OCI-LY1 (cell line): ENCODE measurements around the gene PNPLA3.

ENCODE experiments used
- H2AFZ ChIP-seq: fragments of 200-600 bp; sonication (generic), shearing (Covaris generic); 2 replicates; pipeline ENCODE4 v1.6.0; 2014; ENCODE audit warnings: antibody characterized with exemption, mild to moderate bottlenecking, low read length
- H3F3A ChIP-seq: fragments of 200-600 bp; sonication (generic), shearing (Covaris generic); 2 replicates; pipeline ENCODE4 v1.6.0; 2014; ENCODE audit warnings: mild to moderate bottlenecking, antibody characterized with exemption, low read length, moderate library complexity; ENCODE audit not compliant: insufficient read depth
- H3K27ac ChIP-seq: fragments of 200-600 bp; sonication (generic); 2 replicates; pipeline ENCODE4 v1.5.1; 2014; ENCODE audit warnings: low read length, mixed run types, mild to moderate bottlenecking, low read depth; ENCODE audit not compliant: poor library complexity, severe bottlenecking
- H3K27me3 ChIP-seq: fragments of 200-600 bp; sonication (generic); 2 replicates; pipeline ENCODE4 v1.6.0; 2014; ENCODE audit warnings: antibody characterized with exemption, mild to moderate bottlenecking, low read length, moderate library complexity; ENCODE audit not compliant: insufficient read depth
- H3K36me3 ChIP-seq: fragments of 200-600 bp; sonication (generic); 2 replicates; pipeline ENCODE4 v1.6.1; 2014; ENCODE audit warnings: mild to moderate bottlenecking, antibody characterized with exemption, low read length, moderate library complexity, mixed read lengths; ENCODE audit not compliant: insufficient read depth
- H3K4me1 ChIP-seq: fragments of 200-600 bp; sonication (generic); 2 replicates; pipeline ENCODE4 v1.5.1; 2014; ENCODE audit warnings: mild to moderate bottlenecking, low read length, moderate library complexity; ENCODE audit not compliant: insufficient read depth, severe bottlenecking
- H3K4me2 ChIP-seq: fragments of 200-600 bp; sonication (generic), shearing (Covaris generic); 2 replicates; pipeline ENCODE4 v1.6.1; 2014; ENCODE audit warnings: low read length
- H3K4me3 ChIP-seq: fragments of 200-600 bp; sonication (generic); 2 replicates; pipeline ENCODE4 v1.5.1; 2014; ENCODE audit warnings: low read length, low read depth, mild to moderate bottlenecking, mixed read lengths; ENCODE audit not compliant: poor library complexity, severe bottlenecking
- H3K79me2 ChIP-seq: fragments of 200-600 bp; shearing (Covaris generic); 2 replicates; pipeline ENCODE4 v1.6.1; 2016; ENCODE audit warnings: mixed run types, low read length, mixed read lengths; ENCODE audit not compliant: insufficient read depth
- H3K9ac ChIP-seq: fragments of 200-600 bp; sonication (generic), shearing (Covaris generic); 2 replicates; pipeline ENCODE4 v1.6.1; 2014; ENCODE audit warnings: mild to moderate bottlenecking, low read length, mixed read lengths
- H3K9me2 ChIP-seq: fragments of 200-600 bp; sonication (generic), shearing (Covaris generic); 2 replicates; pipeline ENCODE4 v1.6.1; 2014; ENCODE audit warnings: low read depth, mild to moderate bottlenecking, low read length, mixed read lengths
- H3K9me3 ChIP-seq: fragments of 200-600 bp; shearing (Covaris generic); 2 replicates; pipeline ENCODE4 v1.6.1; 2014; ENCODE audit warnings: low read length, mixed read lengths
- H4K20me1 ChIP-seq: fragments of 200-600 bp; sonication (generic), shearing (Covaris generic); 2 replicates; pipeline ENCODE4 v1.6.0; 2016; ENCODE audit warnings: mild to moderate bottlenecking, low read length; ENCODE audit not compliant: insufficient read depth
- CTCF ChIP-seq: fragments of 200-600 bp; sonication (generic), shearing (Covaris generic); IDR thresholded peaks from 2 replicates; pipeline ENCODE4 v1.5.1; 2017; ENCODE audit warnings: mild to moderate bottlenecking, antibody characterized with exemption, low read length, moderate library complexity, mixed read lengths
- EZH2 ChIP-seq: fragments of 200-600 bp; sonication (generic), shearing (Covaris generic); IDR thresholded peaks from 2 replicates; pipeline ENCODE4 v1.8.0; 2017; ENCODE audit warnings: borderline replicate concordance, mixed run types, mild to moderate bottlenecking, antibody characterized with exemption, low read length, moderate library complexity, mixed read lengths

The PNPLA3 gene

GRCh38 chr22:43976861-43977795 lies 53.5 kb downstream of the PNPLA3 start:
- no peaks in the 10 kb centered on the region for H3K27me3 ChIP-seq
- no peaks in the 10 kb centered on the region for H3K9me3 ChIP-seq
- TF ChIP-seq EZH2 (no peak), CTCF (no peak)
- H2AFZ ChIP-seq: no peak overlapping the region
- H3K36me3 ChIP-seq: peaks cover 93% of the 10 kb centered on the region
- H4K20me1 ChIP-seq: no peaks in the 10 kb centered on the region
- H3K9me2 ChIP-seq: no peaks in the 10 kb centered on the region
- H3K4me2 ChIP-seq: no peak overlapping the region
- no peak overlapping the region for H3K27ac ChIP-seq
- no peak overlapping the region for H3K4me3 ChIP-seq
- no peaks in the 10 kb centered on the region for H3F3A ChIP-seq
- no peaks in the 10 kb centered on the region for H3K79me2 ChIP-seq
- H3K4me1 ChIP-seq: no peaks in the 10 kb centered on the region
- no peak overlapping the region for H3K9ac ChIP-seq

GRCh38 chr22:43978558-43978957 lies 55.0 kb downstream of the PNPLA3 start:
- Histone ChIP-seq H2AFZ (no peak overlapping the region), H3K4me2 (no peak overlapping the region), H4K20me1 (no peaks in the 10 kb centered on the region), H3K27ac (no peak overlapping the region), H3F3A (no peaks in the 10 kb centered on the region), H3K4me3 (no peak overlapping the region), H3K9me3 (no peaks in the 10 kb centered on the region), H3K36me3 (peaks cover 91% of the 10 kb centered on the region), H3K4me1 (no peaks in the 10 kb centered on the region), H3K79me2 (no peaks in the 10 kb centered on the region), H3K27me3 (no peaks in the 10 kb centered on the region), H3K9ac (no peak overlapping the region), H3K9me2 (no peaks in the 10 kb centered on the region)
- TF ChIP-seq EZH2: no peak
- TF ChIP-seq CTCF: no peak

- Histone ChIP-seq H2AFZ (no peak overlapping the region), H3K27ac (no peak overlapping the region), H4K20me1 (no peaks in the 10 kb centered on the region), H3K4me3 (no peak overlapping the region), H3K36me3 (peaks cover 87% of the 10 kb centered on the region), H3K9me3 (no peaks in the 10 kb centered on the region), H3K4me2 (no peak overlapping the region), H3K79me2 (no peaks in the 10 kb centered on the region), H3K27me3 (no peaks in the 10 kb centered on the region), H3K9me2 (no peaks in the 10 kb centered on the region), H3F3A (no peaks in the 10 kb centered on the region), H3K4me1 (no peaks in the 10 kb centered on the region), H3K9ac (no peak overlapping the region)
- no peak for TF ChIP-seq EZH2
- TF ChIP-seq CTCF: no peak
These were observed 57.0 kb downstream of the PNPLA3 start for GRCh38 chr22:43980579-43980978.
